SK-N-SH (cell line): ENCODE measurements around the gene NEK3. TPM values are rescaled to one million over a fixed set of nuclear protein-coding genes. Genes with fewer than 3 reads are reported as not detected.
A peak's percentile ranks its signal among the peaks of the same experiment; 100 is the strongest.
"Not testable (repeated sequence)": the region's sequence is repeated elsewhere in the genome, so short reads cannot be mapped to it uniquely, and the experiment has no call there.

Experiments
- CTCF ChIA-PET: fragments of 300-600, 350-600 bp; formaldehyde crosslinking; extraction: SDS; loops from one replicate; lab custom pipeline; 2021; lab: Yijun Ruan, JAX
- POLR2A ChIA-PET: fragments of 350-600 bp; sonication (Branson Sonifier 250); formaldehyde crosslinking; extraction: SDS; loops from one replicate; lab custom pipeline; 2020; ENCODE audit warnings: antibody characterized with exemption, inconsistent platforms; lab: Yijun Ruan, JAX
- DNase-seq: peaks from one replicate; pipeline ENCODE4 v3.0.0; 2012
- H2AFZ ChIP-seq: fragments of 200-600 bp; sonication (generic); 2 replicates; pipeline ENCODE4 v1.8.1; 2016; ENCODE audit warnings: antibody characterized with exemption, mild to moderate bottlenecking, low read depth
- H3F3A ChIP-seq: fragments of 200-600 bp; sonication (generic); replicated peaks from 2 replicates; pipeline ENCODE3; 2016; ENCODE audit warnings: antibody characterized with exemption, mild to moderate bottlenecking; ENCODE audit not compliant: insufficient read depth
- H3K27ac ChIP-seq, 2 experiments: fragments of 200-500 bp in 1 of 2; fragments of 200-600 bp in 1 of 2; sonication (Bioruptor generic) in 1 of 2; sonication (generic), shearing (Covaris generic) in 1 of 2; 2 replicates each; pipeline versions ENCODE4 v1.5.1 to v1.6.1; 2014 to 2016; ENCODE audit warnings: low read depth in 2 of 2, inconsistent platforms in 1 of 2, low read length in 1 of 2, mild to moderate bottlenecking in 1 of 2, mixed read lengths in 1 of 2
- H3K27me3 ChIP-seq: fragments of 200-600 bp; sonication (generic), shearing (Covaris generic); 2 replicates; pipeline ENCODE4 v1.6.1; 2016; ENCODE audit warnings: mixed run types; ENCODE audit not compliant: insufficient read depth
- H3K36me3 ChIP-seq, 2 experiments: fragments of 200-500 bp in 1 of 2; fragments of 200-600 bp in 1 of 2; sonication (Bioruptor generic) in 1 of 2; sonication (generic) in 1 of 2; replicated peaks in 1 of 2; 2 replicates each; pipeline versions ENCODE3 to v1.5.1; 2014 to 2016; ENCODE audit warnings: low read length in 1 of 2, mild to moderate bottlenecking in 1 of 2; ENCODE audit not compliant: insufficient read depth in 2 of 2, control insufficient read depth in 1 of 2
- H3K4me1 ChIP-seq, 2 experiments: fragments of 200-500 bp in 1 of 2; fragments of 200-600 bp in 1 of 2; sonication (Bioruptor generic) in 1 of 2; sonication (generic), shearing (Covaris generic) in 1 of 2; 2 replicates each; pipeline versions ENCODE4 v1.5.1 to v1.6.1; 2014 to 2016; ENCODE audit warnings: low read depth in 1 of 2, low read length in 1 of 2, mixed run types in 1 of 2; ENCODE audit not compliant: insufficient read depth in 2 of 2, control insufficient read depth in 1 of 2
- H3K4me2 ChIP-seq: fragments of 200-600 bp; sonication (generic), shearing (Covaris generic); 2 replicates; pipeline ENCODE4 v1.6.1; 2017; ENCODE audit warnings: mixed run types
- H3K4me3 ChIP-seq, 2 experiments: fragments of 200-500 bp in 1 of 2; fragments of 200-600 bp in 1 of 2; sonication (Bioruptor generic) in 1 of 2; sonication (generic), shearing (Covaris generic) in 1 of 2; 2 replicates each; pipeline versions ENCODE4 v1.5.1 to v1.8.1; 2014 to 2016; ENCODE audit warnings: low read depth in 2 of 2, inconsistent platforms in 1 of 2, low read length in 1 of 2, mild to moderate bottlenecking in 1 of 2, mixed read lengths in 1 of 2, moderate library complexity in 1 of 2
- H3K79me2 ChIP-seq: fragments of 200-600 bp; sonication (generic); 2 replicates; pipeline ENCODE4 v1.8.1; 2017; ENCODE audit warnings: mild to moderate bottlenecking; ENCODE audit not compliant: insufficient read depth
- H3K9ac ChIP-seq: fragments of 200-600 bp; sonication (generic); 2 replicates; pipeline ENCODE4 v1.6.1; 2017; ENCODE audit warnings: mixed run types
- H3K9me2 ChIP-seq: fragments of 200-600 bp; sonication (generic); 2 replicates; pipeline ENCODE4 v1.6.1; 2017; ENCODE audit warnings: mixed run types
- H3K9me3 ChIP-seq: fragments of 200-600 bp; sonication (generic); 2 replicates; pipeline ENCODE4 v1.6.1; 2017; ENCODE audit warnings: mixed run types, mild to moderate bottlenecking, moderate library complexity
- H4K20me1 ChIP-seq: fragments of 200-600 bp; sonication (generic); 2 replicates; pipeline ENCODE4 v1.6.1; 2017; ENCODE audit warnings: mild to moderate bottlenecking, mixed run types; ENCODE audit not compliant: insufficient read depth
- CHD2 ChIP-seq: fragments of 150-350 bp; IDR thresholded peaks from 2 replicates; pipeline ENCODE4 v1.6.1; 2018; ENCODE audit warnings: low read length; ENCODE audit not compliant: partially characterized antibody
- EP300 ChIP-seq, 2 experiments: IDR thresholded peaks; 2 replicates each; pipeline versions ENCODE4 v1.4.0 to v1.6.1; 2012; ENCODE audit warnings: borderline replicate concordance in 1 of 2, low read depth in 1 of 2, low read length in 1 of 2
- FOSL2 ChIP-seq: IDR thresholded peaks from 2 replicates; pipeline ENCODE4 v1.4.0; 2012; ENCODE audit warnings: low read depth, mild to moderate bottlenecking, moderate library complexity, borderline replicate concordance
- GABPA ChIP-seq: IDR thresholded peaks from 2 replicates; pipeline ENCODE4 v1.4.0; 2012; ENCODE audit warnings: low read depth, mild to moderate bottlenecking
- JUND ChIP-seq: IDR thresholded peaks from 2 replicates; pipeline ENCODE4 v1.4.0; 2012
- MEF2A ChIP-seq: IDR thresholded peaks from 2 replicates; pipeline ENCODE4 v1.4.0; 2012; ENCODE audit warnings: low read depth, borderline replicate concordance
- NFIC ChIP-seq: IDR thresholded peaks from 2 replicates; pipeline ENCODE4 v1.4.0; 2012; ENCODE audit warnings: borderline replicate concordance
- NRF1 ChIP-seq: IDR thresholded peaks from 2 replicates; pipeline ENCODE4 v1.6.1; 2012; ENCODE audit warnings: low read depth, mild to moderate bottlenecking, low read length
- POLR2AphosphoS5 ChIP-seq: IDR thresholded peaks from 2 replicates; pipeline ENCODE4 v1.6.1; 2012; ENCODE audit warnings: low read depth, low read length
- RAD21 ChIP-seq: IDR thresholded peaks from 2 replicates; pipeline ENCODE4 v1.6.1; 2012; ENCODE audit warnings: mild to moderate bottlenecking, low read length
- RCOR1 ChIP-seq: fragments of 150-350 bp; IDR thresholded peaks from 2 replicates; pipeline ENCODE4 v1.6.1; 2017; ENCODE audit warnings: antibody characterized with exemption, low read length
- RXRA ChIP-seq: IDR thresholded peaks from 2 replicates; pipeline ENCODE4 v1.4.0; 2012; ENCODE audit warnings: low read depth, mild to moderate bottlenecking, borderline replicate concordance
- SIN3A ChIP-seq: IDR thresholded peaks from 2 replicates; pipeline ENCODE4 v1.6.1; 2012; ENCODE audit warnings: low read depth, mild to moderate bottlenecking, low read length, moderate library complexity, borderline replicate concordance
- SMC3 ChIP-seq: IDR thresholded peaks from 2 replicates; pipeline ENCODE4 v1.6.1; 2012; ENCODE audit warnings: low read depth, low read length, improper control_type of control experiment
- YY1 ChIP-seq: IDR thresholded peaks from 2 replicates; pipeline ENCODE4 v1.4.0; 2012; ENCODE audit warnings: low read depth, mild to moderate bottlenecking
- WGBS: methylation state at CpG from one replicate; pipeline ENCODE4 v1.1.6; 2017; ENCODE audit warnings: low lambda C conversion rate; 5-methylcytosine and 5-hydroxymethylcytosine counted together
- polyA plus RNA-seq, 3 experiments: library from polyadenylated mRNA; depleted of rRNA; stranded (reverse); fragments of >200 nt; gene quantifications; 2 replicates each; pipeline ENCODE4 v1.2.3, GENCODE V29; 2012
- TF ChIP-seq, protein P1 (sequence below): IDR thresholded peaks from 2 replicates; pipeline ENCODE4 v1.4.0; 2012; ENCODE audit warnings: low read depth, borderline replicate concordance
- TF ChIP-seq, protein P2 (sequence below): fragments of 200-600 bp; sonication (generic); IDR thresholded peaks from 2 replicates; pipeline ENCODE4 v1.6.1; 2017; ENCODE audit warnings: antibody characterized with exemption, mild to moderate bottlenecking, moderate library complexity

The NEK3 gene
- polyA plus RNA-seq, 1 of the 3 experiments (the other 2 are of a cell fraction) = 12.7 TPM

DNA sequence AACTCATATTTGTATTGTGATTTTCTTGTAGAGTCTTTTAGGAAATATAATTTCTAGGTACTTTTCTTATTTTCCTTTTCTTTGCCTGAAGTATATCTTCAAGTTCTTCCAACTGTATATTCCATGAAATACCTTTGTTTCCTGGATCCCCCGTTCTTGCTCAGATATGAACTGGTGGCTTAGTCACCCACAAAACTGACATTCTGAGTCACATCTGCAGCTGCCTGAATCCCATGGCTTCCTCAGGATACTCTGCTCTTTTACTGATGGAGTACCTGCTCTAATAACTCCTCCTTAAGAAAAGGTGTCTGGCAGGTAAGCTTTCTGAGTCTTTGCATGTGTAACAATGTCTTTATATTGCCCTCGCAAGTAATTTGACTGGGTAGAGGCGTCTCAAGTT, 4.5 kb upstream of the NEK3 start:
- TF ChIP-seq FOSL2 = peak; percentile 22; the same call in 1 of the 2 replicates
- CTCF ChIA-PET = not testable (repeated sequence)

DNA sequence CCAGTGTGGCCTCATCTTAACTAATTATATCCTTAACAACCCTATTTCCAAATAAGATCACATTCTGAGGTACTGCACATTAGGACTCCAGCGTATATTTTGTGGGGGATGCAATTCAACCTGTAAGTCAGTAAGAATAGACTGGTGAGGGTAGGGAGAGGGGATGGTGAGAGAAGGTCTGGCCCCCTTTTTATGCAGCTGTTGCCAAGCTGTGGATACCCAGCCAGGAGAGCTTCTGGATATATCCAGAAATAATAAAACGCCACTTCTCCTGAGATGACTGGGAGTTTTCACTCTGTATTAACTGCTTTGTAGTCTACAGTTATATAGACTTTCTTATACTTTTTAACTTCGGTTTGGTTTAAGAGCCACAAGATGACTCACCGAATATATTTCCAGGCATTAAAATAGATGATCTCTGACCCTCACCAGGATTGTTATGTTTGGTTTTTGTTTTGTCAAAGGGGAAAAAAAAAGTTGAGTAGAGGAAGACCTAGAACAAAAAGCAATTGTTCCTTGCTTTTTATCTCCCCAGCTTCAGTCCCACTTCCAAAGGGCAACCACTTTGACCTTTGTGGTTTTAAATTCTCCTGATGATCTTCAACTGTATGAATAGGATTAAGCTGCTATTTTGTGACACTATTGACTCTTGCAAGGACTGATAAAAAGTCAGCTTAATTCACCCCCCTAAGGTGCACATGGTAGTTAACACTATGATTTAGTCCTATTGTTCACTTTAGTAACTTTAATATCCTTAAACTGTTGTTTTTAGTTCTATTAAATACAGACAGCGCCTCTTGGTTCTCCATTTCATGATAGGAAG, 3.1 kb upstream of the NEK3 start:
- TF ChIP-seq SMC3 (no peak), RCOR1 (no peak), MEF2A (no peak), FOSL2 (peak; percentile 45; the same call in 1 of the 2 replicates), JUND (peak; percentile 38), EP300 (IDR thresholded peaks at IDR 0.05; ENCODE audit: borderline replicate concordance in 1 of 2, low read depth in 1 of 2, low read length in 1 of 2) (no peak), SIN3A (no peak), NRF1 (no peak)
- TF ChIP-seq, all 33 proteins: peak for 2
- Histone ChIP-seq H2AFZ (no peak overlapping the region), H3K27ac (peak overlapping the region in 1 of 2 experiments; percentile 66; a peak in 2 of 4 replicates), H4K20me1 (no peaks in the 10 kb centered on the region), H3K36me3 (peaks cover 0 to 6% of the 10 kb centered on the region in 2 experiments), H3K9me2 (no peaks in the 10 kb centered on the region), H3K9ac (no peak overlapping the region), H3K4me3 (no peak overlapping the region), H3K4me2 (peak overlapping the region; percentile 45; the same call in 1 of the 2 replicates), H3K79me2 (0 out of 2 replicates have a peak, but pooled peaks cover 6% of the 10 kb centered on the region), H3K9me3 (no peaks in the 10 kb centered on the region), H3F3A (peaks cover 15% of the 10 kb centered on the region), H3K4me1 (peaks cover 3 to 10% of the 10 kb centered on the region in 2 experiments; a peak in 2 of 4 replicates), H3K27me3 (no peaks in the 10 kb centered on the region)
- CTCF ChIA-PET = no interaction called here
- DNase-seq = no peak
- WGBS = 63% methylated on average over 5 of the region's 5 CpGs
- POLR2A ChIA-PET = no interaction called here

More for the DNA sequence above, 4.5 kb upstream of the NEK3 start:
- H3K9me3 ChIP-seq, H3K4me3 ChIP-seq, H3K4me1 ChIP-seq, H3K9me2 ChIP-seq, H3K27me3 ChIP-seq, H3K79me2 ChIP-seq, H4K20me1 ChIP-seq, DNase-seq, H3K9ac ChIP-seq, H2AFZ ChIP-seq, H3K27ac ChIP-seq: not testable (repeated sequence)
- WGBS = 69% methylated on average over 3 of the region's 3 CpGs
- Histone ChIP-seq H3K4me2 (0 out of 2 replicates have a peak overlapping the region, but pooled peaks have one; percentile 21), H3K36me3 (peaks cover 3 to 10% of the 10 kb centered on the region in 2 experiments), H3F3A (peaks cover 13% of the 10 kb centered on the region)
- POLR2A ChIA-PET = interaction anchor here (0.6 kb wide), 1 partner anchor 21 kb away, joined by 4 read pairs; no protein-coding TSS in a partner anchor

DNA sequence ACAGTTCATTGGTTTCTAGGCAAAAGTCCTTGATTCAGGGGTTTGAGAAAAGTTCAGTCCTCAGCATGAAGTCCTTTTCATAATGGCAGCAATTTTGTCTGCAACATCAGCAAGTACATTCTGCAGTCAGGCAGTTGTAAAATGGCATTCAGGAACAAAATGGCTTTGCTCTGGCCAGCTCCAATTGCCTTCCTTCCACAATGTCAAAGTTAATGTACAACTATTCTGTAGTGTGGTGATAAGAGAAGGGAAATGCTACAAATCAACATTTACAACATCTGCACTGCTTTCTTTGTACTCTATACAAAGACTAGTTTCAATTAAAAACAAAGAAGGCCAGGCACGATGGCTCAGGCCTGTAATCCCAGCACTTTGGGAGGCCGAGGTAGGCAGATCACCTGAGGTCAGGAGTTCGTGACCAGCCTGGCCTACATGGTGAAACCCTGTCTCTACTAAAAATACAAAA, 1.8 kb upstream of the NEK3 start:
- ChIA-PET CTCF (no interaction called here), POLR2A (no interaction called here)
- Histone ChIP-seq H3F3A (peaks cover 25% of the 10 kb centered on the region), H3K27ac (no peak overlapping the region), H3K27me3 (no peaks in the 10 kb centered on the region), H3K9ac (no peak overlapping the region), H3K79me2 (0 out of 2 replicates have a peak, but pooled peaks cover 6% of the 10 kb centered on the region), H3K36me3 (no peaks in the 10 kb centered on the region), H4K20me1 (no peaks in the 10 kb centered on the region; the same call in 1 of the 2 replicates), H3K4me1 (peaks cover 3 to 22% of the 10 kb centered on the region in 2 experiments; a peak in 2 of 4 replicates), H3K9me2 (no peaks in the 10 kb centered on the region), H3K4me2 (no peak overlapping the region), H2AFZ (no peak overlapping the region), H3K4me3 (no peak overlapping the region), H3K9me3 (no peaks in the 10 kb centered on the region)
- WGBS = 87% methylated on average over 3 of the region's 3 CpGs
- no peak for DNase-seq
- TF ChIP-seq, protein P1, sequence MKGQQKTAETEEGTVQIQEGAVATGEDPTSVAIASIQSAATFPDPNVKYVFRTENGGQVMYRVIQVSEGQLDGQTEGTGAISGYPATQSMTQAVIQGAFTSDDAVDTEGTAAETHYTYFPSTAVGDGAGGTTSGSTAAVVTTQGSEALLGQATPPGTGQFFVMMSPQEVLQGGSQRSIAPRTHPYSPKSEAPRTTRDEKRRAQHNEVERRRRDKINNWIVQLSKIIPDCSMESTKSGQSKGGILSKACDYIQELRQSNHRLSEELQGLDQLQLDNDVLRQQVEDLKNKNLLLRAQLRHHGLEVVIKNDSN = no peak
- TF ChIP-seq, protein P2, sequence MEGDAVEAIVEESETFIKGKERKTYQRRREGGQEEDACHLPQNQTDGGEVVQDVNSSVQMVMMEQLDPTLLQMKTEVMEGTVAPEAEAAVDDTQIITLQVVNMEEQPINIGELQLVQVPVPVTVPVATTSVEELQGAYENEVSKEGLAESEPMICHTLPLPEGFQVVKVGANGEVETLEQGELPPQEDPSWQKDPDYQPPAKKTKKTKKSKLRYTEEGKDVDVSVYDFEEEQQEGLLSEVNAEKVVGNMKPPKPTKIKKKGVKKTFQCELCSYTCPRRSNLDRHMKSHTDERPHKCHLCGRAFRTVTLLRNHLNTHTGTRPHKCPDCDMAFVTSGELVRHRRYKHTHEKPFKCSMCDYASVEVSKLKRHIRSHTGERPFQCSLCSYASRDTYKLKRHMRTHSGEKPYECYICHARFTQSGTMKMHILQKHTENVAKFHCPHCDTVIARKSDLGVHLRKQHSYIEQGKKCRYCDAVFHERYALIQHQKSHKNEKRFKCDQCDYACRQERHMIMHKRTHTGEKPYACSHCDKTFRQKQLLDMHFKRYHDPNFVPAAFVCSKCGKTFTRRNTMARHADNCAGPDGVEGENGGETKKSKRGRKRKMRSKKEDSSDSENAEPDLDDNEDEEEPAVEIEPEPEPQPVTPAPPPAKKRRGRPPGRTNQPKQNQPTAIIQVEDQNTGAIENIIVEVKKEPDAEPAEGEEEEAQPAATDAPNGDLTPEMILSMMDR = no peak
- TF ChIP-seq NFIC (no peak), EP300 (IDR thresholded peaks at IDR 0.05; ENCODE audit: borderline replicate concordance in 1 of 2, low read depth in 1 of 2, low read length in 1 of 2) (no peak), SIN3A (no peak), MEF2A (no peak), GABPA (no peak), YY1 (no peak), NRF1 (no peak), FOSL2 (no peak), RXRA (no peak), CHD2 (no peak), JUND (no peak), RAD21 (no peak), POLR2AphosphoS5 (no peak)
